Pons (tissue), 1 donor: ENCODE data around the gene MGST3.
"Not testable (repeated sequence)": the region's sequence is repeated elsewhere in the genome, so short reads cannot be mapped to it uniquely, and the experiment has no call there.

Experiments used
- DNase-seq: peaks from one replicate; pipeline ENCODE4 v3.0.0-alpha.2; 2016; ENCODE audit warnings: low spot score

MGST3 gene

GRCh38 chr1:165629151-165629550, 1.9 kb upstream of the MGST3 start:
- DNase-seq = no peak

- DNase-seq = no peak
Measured at GRCh38 chr1:165629848-165630628, 996 bp upstream of the MGST3 start.

GRCh38 chr1:165631342-165632151, 513 bp downstream of the MGST3 start:
- DNase-seq = peak; percentile 62

GRCh38 chr1:165632152-165632469, 1.1 kb downstream of the MGST3 start:
- no peak for DNase-seq

- peak; percentile 59 for DNase-seq
Measured at GRCh38 chr1:165632491-165632890, 1.5 kb downstream of the MGST3 start.

- DNase-seq = no peak
Measured at GRCh38 chr1:165633614-165634013, 2.6 kb downstream of the MGST3 start.

- peak; percentile 34 for DNase-seq
Measured at GRCh38 chr1:165634154-165634921, 3.3 kb downstream of the MGST3 start.

GRCh38 chr1:165635329-165635728, 4.3 kb downstream of the MGST3 start:
- peak; percentile 88 for DNase-seq

- DNase-seq = no peak
Measured at GRCh38 chr1:165635823-165636222, 4.8 kb downstream of the MGST3 start.

GRCh38 chr1:165637427-165637826, 6.4 kb downstream of the MGST3 start:
- peak; percentile 33 for DNase-seq

GRCh38 chr1:165638211-165638610, 7.2 kb downstream of the MGST3 start:
- DNase-seq = not testable (repeated sequence)

- no peak for DNase-seq
Measured at GRCh38 chr1:165639821-165640623, 9.0 kb downstream of the MGST3 start.

GRCh38 chr1:165641231-165641987, 10.4 kb downstream of the MGST3 start:
- DNase-seq = no peak

- DNase-seq = no peak
Measured at GRCh38 chr1:165644064-165644735, 13.2 kb downstream of the MGST3 start.

GRCh38 chr1:165645654-165646366, 14.8 kb downstream of the MGST3 start:
- no peak for DNase-seq

- no peak for DNase-seq
Measured at GRCh38 chr1:165647517-165647916, 16.5 kb downstream of the MGST3 start.

GRCh38 chr1:165647970-165648369, 16.9 kb downstream of the MGST3 start:
- no peak for DNase-seq

GRCh38 chr1:165648919-165649572, 18.0 kb downstream of the MGST3 start:
- DNase-seq = no peak

GRCh38 chr1:165650981-165651625, 20.1 kb downstream of the MGST3 start:
- no peak for DNase-seq
